ENCODE measurements around the gene STEAP1. TPM values are rescaled to one million over a fixed set of nuclear protein-coding genes. Genes with fewer than 3 reads are reported as not detected.
A peak's percentile ranks its signal among the peaks of the same experiment; 100 is the strongest.
"Not testable (repeated sequence)": the region's sequence is repeated elsewhere in the genome, so short reads cannot be mapped to it uniquely, and the experiment has no call there.

STEAP1 gene
- 12.6 and 21.6 TPM in 2 replicates for total RNA-seq

DNA sequence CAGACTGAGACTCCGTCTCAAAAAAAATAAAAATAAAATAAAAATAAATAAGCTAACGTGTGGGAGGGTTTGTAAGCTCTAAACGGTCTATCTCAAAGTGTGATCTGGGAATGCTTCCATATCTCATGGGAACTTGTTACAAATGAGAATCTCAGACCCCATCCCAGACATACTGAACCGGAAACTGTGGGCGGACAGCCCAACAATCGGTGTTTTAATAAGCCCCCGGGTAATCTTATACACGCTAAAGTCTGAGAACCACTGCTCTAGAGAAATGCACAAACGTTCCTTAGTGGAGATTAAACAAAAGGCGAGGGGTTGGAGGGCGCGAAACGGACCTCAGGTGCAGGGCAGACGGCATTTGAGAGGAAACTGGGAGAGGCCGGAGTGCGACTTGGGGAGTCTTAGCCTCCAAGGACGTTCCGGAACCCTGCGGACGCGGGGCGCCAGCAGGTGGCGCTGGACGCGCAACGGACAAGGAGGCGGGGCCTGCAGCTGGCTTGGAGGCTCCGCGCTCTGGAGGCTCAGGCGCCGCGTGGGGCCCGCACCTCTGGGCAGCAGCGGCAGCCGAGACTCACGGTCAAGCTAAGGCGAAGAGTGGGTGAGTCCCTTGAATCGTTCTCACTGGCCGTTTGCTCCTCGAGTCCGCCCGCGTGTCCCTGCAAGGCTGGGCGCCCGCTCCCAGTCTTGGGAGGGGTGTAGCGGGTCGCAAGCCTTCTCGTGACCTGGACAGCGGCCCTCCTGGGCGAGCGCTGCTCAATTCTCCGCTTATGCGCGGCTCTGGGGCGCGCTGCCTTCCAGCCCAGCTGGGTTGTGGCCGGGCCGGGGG is at the start of gene STEAP1:
Gene STEAP1 (plus strand): TSS at position 527 of the 829 bp plus-strand sequence. CDS start 5,320 bp downstream, outside the sequence.
- H3K4me3 ChIP-seq (ENCODE audit: low read depth, low read length) = peak within 1 kb of the TSS; percentile 57
- TF ChIP-seq CTCF (IDR thresholded peaks at IDR 0.05; ENCODE audit: insufficient read depth, low read depth, low read length) = peak; percentile 71
- DNase-seq (ENCODE audit: low read depth) = peak; percentile 87

GRCh38 chr7:90114972-90115371 is 39.3 kb upstream of the STEAP1 start:
- DNase-seq (ENCODE audit: low read depth) = not testable (repeated sequence)

DNA sequence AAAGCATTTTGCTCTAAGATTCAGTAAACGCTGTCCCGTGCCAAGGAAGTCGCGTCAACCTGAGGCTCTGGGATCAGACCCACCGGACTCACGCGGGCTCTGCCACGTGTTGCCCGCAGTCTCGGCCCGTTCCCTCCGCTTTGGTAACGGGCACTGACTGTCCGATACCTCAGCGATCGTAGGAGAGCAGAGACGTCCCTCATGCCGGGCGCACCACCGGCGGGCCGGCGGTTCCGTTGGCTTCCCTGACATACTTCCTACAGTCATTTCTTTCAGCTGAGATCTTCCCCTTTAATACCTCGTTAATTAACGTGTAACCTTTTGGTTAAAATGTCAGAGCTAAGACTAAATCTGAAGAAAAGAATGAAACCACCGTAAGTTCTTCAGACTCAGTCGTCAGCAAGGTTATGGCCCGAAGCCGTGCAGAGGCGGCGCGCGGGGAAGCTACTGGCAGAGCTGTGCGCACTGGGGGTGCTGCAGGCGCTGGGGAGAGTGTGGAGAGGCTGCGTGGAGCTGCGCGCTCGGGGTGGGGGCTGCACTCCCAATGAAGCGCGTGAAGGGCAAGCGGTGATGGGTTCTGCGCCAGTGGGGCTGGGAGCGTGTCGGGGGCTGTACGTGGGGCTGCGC is 35.6 kb upstream of the STEAP1 start:
- H3K4me3 ChIP-seq (ENCODE audit: low read depth, low read length); DNase-seq (ENCODE audit: low read depth): not testable (repeated sequence)

More at GRCh38 chr7:90114972-90115371, 39.3 kb upstream of the STEAP1 start:
- H3K4me3 ChIP-seq (ENCODE audit: low read depth, low read length) = not testable (repeated sequence)

- TF ChIP-seq CTCF (IDR thresholded peaks at IDR 0.05; ENCODE audit: insufficient read depth, low read depth, low read length) = no peak
- H3K4me3 ChIP-seq (ENCODE audit: low read depth, low read length) = peak overlapping the region; percentile 21
- no peak for DNase-seq (ENCODE audit: low read depth)
These were observed 34.9 kb upstream of the STEAP1 start for GRCh38 chr7:90119178-90119971.

GRCh38 chr7:90120205-90120604 is 34.1 kb upstream of the STEAP1 start:
- not testable (repeated sequence) for H3K4me3 ChIP-seq (ENCODE audit: low read depth, low read length); DNase-seq (ENCODE audit: low read depth)

DNA sequence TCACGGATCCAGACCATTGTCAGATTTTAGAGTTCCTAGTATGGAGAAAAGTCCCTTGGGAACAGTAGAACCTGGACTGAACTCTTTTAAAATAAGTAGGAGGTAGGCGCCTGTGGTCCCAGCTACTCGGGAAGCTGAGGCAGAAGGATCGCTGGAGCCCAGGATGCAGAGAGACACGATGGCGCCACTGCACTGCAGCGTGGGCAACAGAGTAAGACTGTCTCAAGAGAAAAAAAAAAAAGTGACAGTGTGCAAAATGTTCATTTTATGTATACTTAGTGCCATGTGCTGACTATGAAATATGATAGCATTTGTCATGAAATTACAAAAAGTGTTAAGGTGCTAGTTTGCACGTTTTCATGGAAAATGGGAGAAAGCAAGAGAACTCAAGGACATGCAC is 22.5 kb upstream of the STEAP1 start:
- H3K4me3 ChIP-seq (ENCODE audit: low read depth, low read length); DNase-seq (ENCODE audit: low read depth): not testable (repeated sequence)

GRCh38 chr7:90147079-90147960 is 6.9 kb upstream of the STEAP1 start:
- not testable (repeated sequence) for DNase-seq (ENCODE audit: low read depth)

DNA sequence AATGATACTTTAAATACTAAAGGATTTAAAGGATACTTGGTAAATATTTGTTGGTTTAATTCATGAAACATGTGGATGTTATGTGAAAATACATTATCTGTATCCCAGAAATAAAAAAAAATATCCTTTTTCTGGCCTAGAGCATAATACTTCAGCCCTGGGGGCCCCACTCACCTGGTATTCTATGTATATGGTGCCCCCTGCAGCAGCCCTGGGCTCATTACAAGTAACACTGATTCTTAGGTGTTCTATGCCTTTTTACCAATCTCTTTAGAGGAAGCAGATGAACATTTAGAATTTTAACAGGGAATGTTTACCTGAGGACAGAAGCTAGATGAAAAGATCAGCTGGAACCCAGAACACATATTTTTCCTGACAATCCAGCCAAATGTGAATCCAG is 4.8 kb upstream of the STEAP1 start:
- not testable (repeated sequence) for DNase-seq (ENCODE audit: low read depth); H3K4me3 ChIP-seq (ENCODE audit: low read depth, low read length)
- peak; percentile 54 for TF ChIP-seq CTCF (IDR thresholded peaks at IDR 0.05; ENCODE audit: insufficient read depth, low read depth, low read length)

More at GRCh38 chr7:90147079-90147960, 6.9 kb upstream of the STEAP1 start:
- H3K4me3 ChIP-seq (ENCODE audit: low read depth, low read length) = not testable (repeated sequence)

DNA sequence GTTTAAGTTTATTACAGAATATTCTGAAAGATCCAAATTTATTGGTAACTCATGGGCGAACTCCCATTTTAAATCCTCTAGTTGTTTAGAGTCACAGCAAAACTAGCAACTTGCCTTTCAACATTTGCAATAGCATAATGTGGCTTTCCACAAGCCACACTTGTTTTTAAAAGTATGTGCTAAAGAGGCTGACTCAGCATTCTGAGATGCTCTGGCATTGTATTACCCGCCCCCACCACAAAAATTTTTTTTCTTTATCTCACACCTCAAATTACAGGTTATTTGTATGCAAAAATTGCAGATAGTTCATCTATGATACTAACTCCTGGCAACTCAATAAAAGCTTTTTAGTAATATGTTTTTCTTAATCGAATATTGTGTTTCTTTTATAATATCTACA is 2.4 kb upstream of the STEAP1 start:
- not testable (repeated sequence) for DNase-seq (ENCODE audit: low read depth); H3K4me3 ChIP-seq (ENCODE audit: low read depth, low read length)
